Choroid plexus epithelial cell (primary cell): Measurements from ENCODE around the gene COG5.

ENCODE experiments used
- DNase-seq: peaks from one replicate; pipeline ENCODE4 v3.0.0-alpha.2; 2010; ENCODE audit warnings: low read depth
- H3K4me3 ChIP-seq: 2 replicates; pipeline ENCODE4 v1.5.1; 2011; ENCODE audit warnings: low read depth, mild to moderate bottlenecking, control low read depth, low read length, moderate library complexity
- TF ChIP-seq, protein P1 (sequence below): conservative IDR thresholded peaks from 2 replicates; pipeline ENCODE4 v1.5.1; 2011; ENCODE audit warnings: low read depth, mild to moderate bottlenecking, control low read depth, inconsistent platforms, low read length, moderate library complexity

The COG5 gene

DNA sequence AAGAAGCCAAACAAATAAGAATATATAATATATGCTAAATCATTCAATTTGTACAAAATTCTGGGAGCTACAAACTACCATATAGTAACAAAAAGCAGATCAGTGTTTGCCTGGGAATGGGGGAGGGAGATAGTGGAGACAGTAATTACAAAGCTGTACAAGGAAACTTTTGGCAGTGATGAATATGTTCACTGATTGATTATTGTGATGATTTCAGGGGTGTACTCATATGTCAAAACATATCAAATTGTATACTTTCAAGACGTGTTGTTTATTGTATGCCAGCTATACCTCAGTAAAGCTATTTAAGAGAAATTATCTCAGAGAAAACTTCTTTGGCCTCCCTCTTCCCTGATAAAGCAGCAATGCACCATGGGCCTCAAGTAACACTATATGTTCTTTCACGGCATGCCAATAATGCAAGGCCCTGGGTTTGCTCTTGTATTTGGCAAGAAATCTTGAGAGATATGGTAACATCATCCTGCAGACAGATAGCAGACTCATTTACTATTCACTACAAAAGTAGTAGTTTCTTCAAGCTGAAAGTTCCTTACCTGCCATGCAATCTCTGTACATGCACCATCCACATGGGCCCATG lies 261.4 kb downstream of the COG5 start:
- TF ChIP-seq, protein P1, sequence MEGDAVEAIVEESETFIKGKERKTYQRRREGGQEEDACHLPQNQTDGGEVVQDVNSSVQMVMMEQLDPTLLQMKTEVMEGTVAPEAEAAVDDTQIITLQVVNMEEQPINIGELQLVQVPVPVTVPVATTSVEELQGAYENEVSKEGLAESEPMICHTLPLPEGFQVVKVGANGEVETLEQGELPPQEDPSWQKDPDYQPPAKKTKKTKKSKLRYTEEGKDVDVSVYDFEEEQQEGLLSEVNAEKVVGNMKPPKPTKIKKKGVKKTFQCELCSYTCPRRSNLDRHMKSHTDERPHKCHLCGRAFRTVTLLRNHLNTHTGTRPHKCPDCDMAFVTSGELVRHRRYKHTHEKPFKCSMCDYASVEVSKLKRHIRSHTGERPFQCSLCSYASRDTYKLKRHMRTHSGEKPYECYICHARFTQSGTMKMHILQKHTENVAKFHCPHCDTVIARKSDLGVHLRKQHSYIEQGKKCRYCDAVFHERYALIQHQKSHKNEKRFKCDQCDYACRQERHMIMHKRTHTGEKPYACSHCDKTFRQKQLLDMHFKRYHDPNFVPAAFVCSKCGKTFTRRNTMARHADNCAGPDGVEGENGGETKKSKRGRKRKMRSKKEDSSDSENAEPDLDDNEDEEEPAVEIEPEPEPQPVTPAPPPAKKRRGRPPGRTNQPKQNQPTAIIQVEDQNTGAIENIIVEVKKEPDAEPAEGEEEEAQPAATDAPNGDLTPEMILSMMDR = no peak
- H3K4me3 ChIP-seq = no peak overlapping the region
- DNase-seq = no peak

DNA sequence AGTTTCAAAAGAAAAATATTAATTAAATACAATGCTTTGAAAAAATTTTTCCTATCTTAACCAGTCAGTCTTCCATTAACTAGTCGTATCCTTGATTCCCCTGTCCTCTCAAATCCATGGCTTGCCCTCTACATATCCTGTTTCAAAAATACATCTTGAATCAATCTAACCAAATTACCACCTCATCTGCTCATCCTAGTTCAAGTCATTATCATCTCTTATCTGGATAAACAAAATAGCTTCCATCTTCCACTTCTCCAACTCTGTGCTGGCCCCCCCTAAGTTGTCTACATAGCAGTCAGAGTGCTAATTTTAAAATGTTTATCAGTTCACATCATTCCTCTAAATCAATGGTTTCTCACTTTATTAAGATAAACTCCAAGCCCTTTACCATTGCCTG lies 269.5 kb downstream of the COG5 start:
- no peak overlapping the region for H3K4me3 ChIP-seq
- TF ChIP-seq, protein P1 = no peak
- no peak for DNase-seq

DNA sequence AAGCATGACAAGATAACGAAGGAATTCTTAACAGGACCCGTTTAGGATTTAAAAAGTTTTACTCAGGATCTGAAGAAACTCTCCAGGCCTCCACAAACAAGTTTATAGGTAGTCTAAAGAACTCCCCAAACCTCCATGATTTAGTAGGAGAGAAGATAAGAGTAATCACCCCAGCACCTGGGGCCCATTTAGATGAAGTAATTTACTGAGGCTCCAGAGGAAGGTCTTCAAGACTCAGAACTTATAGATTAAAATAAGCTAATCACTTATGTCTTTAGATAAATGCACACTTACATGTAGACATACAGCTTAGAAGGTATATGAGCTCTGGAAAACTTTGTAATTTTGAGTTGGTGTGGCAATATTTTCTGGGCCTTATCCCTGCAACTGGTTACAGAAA lies 271.1 kb downstream of the COG5 start:
- H3K4me3 ChIP-seq = no peak overlapping the region
- DNase-seq = no peak
- TF ChIP-seq, protein P1 = no peak

DNA sequence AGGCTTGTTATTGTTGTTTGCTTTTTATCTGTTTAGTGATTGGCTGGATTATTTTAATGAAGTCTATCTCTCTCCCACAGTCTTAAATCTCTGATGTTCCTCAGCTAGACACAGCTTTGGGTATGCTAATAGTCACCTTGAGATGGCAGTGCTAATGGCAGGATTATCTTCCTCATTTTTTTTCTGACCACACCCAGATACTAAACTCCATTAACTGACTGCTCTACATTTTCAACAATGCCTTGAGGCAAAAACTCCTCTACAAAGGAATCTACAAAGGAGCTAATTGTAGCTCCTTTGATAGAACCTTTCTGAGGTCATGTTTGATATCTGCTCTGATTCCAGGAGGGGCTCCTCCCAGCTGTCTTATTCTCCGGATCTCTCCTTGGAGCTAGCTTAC lies 272.3 kb downstream of the COG5 start:
- DNase-seq = no peak
- TF ChIP-seq, protein P1 = no peak
- H3K4me3 ChIP-seq = no peak overlapping the region

DNA sequence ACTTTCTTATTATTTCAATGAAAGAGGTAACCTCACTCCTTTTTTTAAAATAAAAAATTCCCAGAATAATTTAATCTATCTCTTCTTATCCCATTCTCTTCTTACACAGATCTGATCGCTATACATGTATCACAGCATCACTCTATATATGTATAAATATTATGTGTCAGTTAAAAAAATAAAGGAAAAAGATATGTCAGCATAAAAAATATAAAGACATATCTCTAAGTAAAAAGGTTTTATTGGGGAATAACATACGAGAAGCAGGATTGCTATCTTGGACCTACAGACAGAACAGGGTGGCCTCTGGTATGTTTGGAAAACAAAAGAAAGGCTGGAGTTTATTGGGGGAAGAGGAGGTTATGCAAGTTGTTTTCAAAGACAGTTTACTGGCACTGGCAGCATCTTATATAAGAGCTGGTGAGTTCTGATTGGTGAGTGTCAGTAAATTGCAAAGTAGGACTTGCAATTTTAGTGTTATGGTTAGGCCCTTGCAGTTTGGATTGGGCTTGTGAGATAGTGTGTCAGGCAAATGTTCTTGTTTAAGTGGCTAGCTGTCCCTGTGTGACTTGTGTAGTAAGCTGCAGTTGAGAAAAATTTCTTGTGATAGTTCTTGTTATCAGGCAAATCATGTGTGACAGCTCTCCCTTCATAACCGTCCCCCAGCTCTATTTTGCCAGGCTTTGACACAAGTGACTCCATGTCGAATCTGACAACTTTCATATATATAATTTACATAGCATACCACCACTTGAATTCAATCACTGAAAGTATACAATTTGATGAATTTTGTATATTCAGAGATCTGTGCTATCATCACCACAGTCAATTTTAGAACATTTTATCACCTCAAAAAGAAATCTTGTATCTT lies 276.7 kb downstream of the COG5 start:
- DNase-seq = no peak
- TF ChIP-seq, protein P1 = no peak

DNA sequence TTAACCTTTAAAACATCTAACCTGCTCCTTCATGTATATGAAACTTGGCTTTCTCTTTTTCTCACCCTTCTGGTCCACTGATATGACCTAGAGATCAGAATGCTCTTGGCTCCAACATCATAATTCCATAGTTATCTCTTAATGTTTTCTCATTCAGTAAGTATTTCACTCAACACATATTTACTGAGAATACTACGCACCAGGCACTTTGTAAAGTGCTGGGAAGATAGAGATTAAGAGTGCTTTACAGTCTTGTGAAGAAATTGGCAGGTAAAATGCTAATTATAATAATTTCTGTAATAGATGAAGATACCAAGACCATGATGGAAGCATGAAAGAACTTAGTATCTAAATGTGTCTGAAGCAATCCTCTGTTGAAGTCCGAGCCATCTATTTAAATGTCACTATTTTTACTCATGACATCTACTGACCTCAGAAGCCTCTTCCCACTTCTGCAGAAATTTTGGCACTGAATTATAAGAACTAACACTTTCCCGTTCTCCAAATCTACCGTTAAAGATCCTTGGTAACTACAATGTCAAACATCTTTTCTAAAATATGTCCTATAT lies 278.7 kb downstream of the COG5 start:
- H3K4me3 ChIP-seq = no peak overlapping the region
- TF ChIP-seq, protein P1 = no peak
- no peak for DNase-seq

More for the DNA sequence above, 276.7 kb downstream of the COG5 start:
- H3K4me3 ChIP-seq = no peak overlapping the region
